Thoracic aorta (tissue), 2 donors: ENCODE results near the gene MAP3K9. TPM values are rescaled to one million over a fixed set of nuclear protein-coding genes. Genes with fewer than 3 reads are reported as not detected.

ENCODE experiments used
- ATAC-seq: fragments of 150-250 bp; one replicate; pipeline ENCODE4 v1.8.0; 2017; ENCODE audit warnings: low read depth; ENCODE audit not compliant: insufficient number of reproducible peaks, low FRiP score
- DNase-seq: peaks from one replicate; pipeline ENCODE4 v3.0.0-alpha.2; 2020; ENCODE audit warnings: low spot score
- H3K27ac ChIP-seq, 2 donors: fragments of 200-600 bp; sonication (generic); 1 replicate in 1 of 2; 2 replicates in 1 of 2; pipeline ENCODE4 v1.5.1; 2016; ENCODE audit warnings: mild to moderate bottlenecking in 2 of 2, moderate library complexity in 2 of 2
- H3K27me3 ChIP-seq: fragments of 200-600 bp; sonication (generic); replicated peaks from 2 replicates; pipeline ENCODE4 v1.6.0; 2016; ENCODE audit warnings: mild to moderate bottlenecking; ENCODE audit not compliant: insufficient read depth
- H3K36me3 ChIP-seq: fragments of 200-600 bp; sonication (generic); one replicate; pipeline ENCODE4 v1.5.1; 2016
- H3K4me1 ChIP-seq, 2 donors: fragments of 200-600 bp; sonication (generic); 1 replicate in 1 of 2; 2 replicates in 1 of 2; pipeline versions ENCODE4 v1.5.1 to v1.6.0; 2016; ENCODE audit warnings: low read depth in 2 of 2, mild to moderate bottlenecking in 1 of 2; ENCODE audit not compliant: control insufficient read depth in 1 of 2
- H3K4me3 ChIP-seq: fragments of 200-600 bp; sonication (generic); 2 replicates; pipeline ENCODE4 v1.5.1; 2016; ENCODE audit warnings: mild to moderate bottlenecking
- H3K9me3 ChIP-seq: fragments of 200-600 bp; sonication (generic); 2 replicates; pipeline ENCODE4 v1.5.1; 2016
- CTCF ChIP-seq: fragments of 200-600 bp; sonication (generic); IDR thresholded peaks from one replicate; pipeline ENCODE4 v1.5.1; 2019; ENCODE audit warnings: antibody characterized with exemption
- total RNA-seq, 2 donors: library from RNA; depleted of rRNA; stranded (reverse); fragments of >200 nt; gene quantifications; one replicate each; pipeline versions ENCODE4 v1.1.0 to v1.2.3, GENCODE V29; 2016

Gene MAP3K9
- total RNA-seq, 2 donors from 2014 or later, result 0.63 to 1.1 TPM

DNA sequence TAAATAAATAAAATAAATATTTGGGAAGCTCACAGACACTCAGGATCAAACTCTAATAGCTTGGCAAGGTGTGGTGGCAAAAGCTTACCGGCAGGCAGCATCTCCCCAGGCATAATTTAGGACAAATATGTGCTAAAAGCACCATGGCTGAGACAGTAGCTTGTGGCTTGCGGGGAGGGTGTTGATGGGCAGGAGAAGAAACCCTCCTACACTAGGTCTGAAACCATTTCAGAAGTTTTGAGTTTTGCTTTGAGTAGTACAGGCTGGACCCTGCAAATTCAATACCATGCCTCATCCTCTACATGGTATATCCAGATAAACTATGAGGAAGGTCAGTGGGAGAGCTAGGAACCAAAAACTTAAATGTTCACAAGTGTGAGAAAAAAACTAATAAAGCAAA, 33.1 kb downstream of the MAP3K9 start:
- no peak overlapping the region for H3K4me3 ChIP-seq
- TF ChIP-seq CTCF, result no peak
- H3K36me3 ChIP-seq, result no peaks in the 10 kb centered on the region
- no peak overlapping the region for H3K27ac ChIP-seq
- no peaks in the 10 kb centered on the region for H3K27me3 ChIP-seq
- no peak for ATAC-seq
- no peak for DNase-seq
- H3K4me1 ChIP-seq, result no peaks in the 10 kb centered on the region
- no peaks in the 10 kb centered on the region for H3K9me3 ChIP-seq

DNA sequence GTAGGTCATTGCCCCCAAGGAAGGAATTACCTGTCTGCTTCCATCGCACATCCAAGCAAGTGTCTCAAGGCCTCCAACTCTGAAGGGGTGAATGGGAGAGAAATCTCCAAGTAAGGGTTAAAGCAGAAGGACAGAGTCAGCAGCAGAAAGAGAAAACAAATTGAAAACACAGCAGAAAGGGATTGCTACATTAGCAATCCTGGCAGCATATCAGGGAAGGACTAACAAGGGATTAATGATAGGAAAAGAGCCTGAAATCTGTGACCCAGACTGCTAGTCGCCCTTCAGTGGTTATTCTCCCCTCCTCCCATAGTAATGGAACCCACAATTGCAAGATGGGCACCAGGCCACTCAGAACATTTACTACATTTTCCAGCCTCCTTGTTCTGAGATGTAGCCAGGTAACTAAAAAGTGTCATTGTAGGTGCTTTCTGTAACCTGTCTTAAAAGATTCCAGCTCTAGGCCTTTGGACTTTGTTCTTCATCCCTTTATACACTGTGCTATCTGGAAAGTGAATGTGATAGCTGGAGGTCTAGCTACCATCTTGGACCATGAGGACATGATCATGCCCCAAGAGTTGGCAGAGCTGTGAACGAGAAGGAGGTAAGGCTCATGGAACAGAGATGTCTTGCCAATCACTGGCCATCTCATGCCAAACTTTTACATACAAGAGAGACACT, 36.0 kb downstream of the MAP3K9 start:
- H3K27me3 ChIP-seq, result no peaks in the 10 kb centered on the region
- no peaks in the 10 kb centered on the region for H3K4me1 ChIP-seq
- no peak for TF ChIP-seq CTCF
- no peaks in the 10 kb centered on the region for H3K9me3 ChIP-seq
- ATAC-seq (no peak), DNase-seq (no peak)
- H3K4me3 ChIP-seq, result no peak overlapping the region
- no peak overlapping the region for H3K27ac ChIP-seq
- no peaks in the 10 kb centered on the region for H3K36me3 ChIP-seq

GRCh38 chr14:70771781-70772212, 37.5 kb downstream of the MAP3K9 start:
- Histone ChIP-seq H3K27ac (no peak overlapping the region), H3K27me3 (no peaks in the 10 kb centered on the region), H3K9me3 (no peaks in the 10 kb centered on the region), H3K4me3 (no peak overlapping the region), H3K4me1 (no peaks in the 10 kb centered on the region), H3K36me3 (no peaks in the 10 kb centered on the region)
- no peak for TF ChIP-seq CTCF
- ATAC-seq, result no peak
- no peak for DNase-seq

DNA sequence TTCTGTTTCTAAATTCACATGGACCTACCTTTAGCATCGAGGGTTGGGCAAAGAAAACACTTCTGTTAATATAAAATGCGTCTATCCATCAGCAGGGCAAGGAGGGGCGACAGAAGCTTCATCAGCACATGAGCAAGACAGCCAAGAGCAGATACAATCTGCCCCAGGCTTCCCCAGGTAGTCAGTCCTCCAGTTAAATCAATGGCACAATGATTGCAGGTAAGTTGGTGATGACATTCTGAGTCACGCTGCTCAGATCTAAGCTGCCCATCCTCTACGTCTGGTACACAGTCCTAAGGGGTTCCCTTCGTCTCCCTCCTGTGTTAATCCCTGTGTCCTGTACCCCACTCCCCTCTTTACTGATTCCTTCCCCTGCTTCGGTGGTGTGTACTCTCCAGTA, 38.8 kb downstream of the MAP3K9 start:
- Histone ChIP-seq H3K4me3 (no peak overlapping the region), H3K27ac (no peak overlapping the region)
- ATAC-seq, result no peak

DNA sequence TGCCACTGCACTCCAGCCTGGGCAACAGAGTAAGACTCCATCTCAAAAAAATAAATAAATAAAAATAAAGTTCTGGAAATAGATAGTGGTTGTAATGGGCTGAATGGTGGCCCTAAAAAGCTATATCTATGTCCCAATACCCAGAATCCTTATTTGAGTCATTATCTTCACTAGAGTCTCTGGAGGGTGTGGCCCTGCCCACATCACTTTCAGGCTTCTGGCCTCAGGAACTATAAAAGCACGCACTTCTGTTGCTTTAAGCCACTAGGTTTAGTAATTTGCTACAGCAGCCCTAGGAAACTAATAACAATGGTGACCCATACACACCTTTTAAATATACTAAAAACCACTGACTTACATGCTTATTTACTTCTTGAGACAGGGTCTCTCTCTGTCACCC, 49.9 kb downstream of the MAP3K9 start:
- no peaks in the 10 kb centered on the region for H3K9me3 ChIP-seq
- H3K4me1 ChIP-seq, result no peaks in the 10 kb centered on the region
- no peak for ATAC-seq
- H3K4me3 ChIP-seq, result no peak overlapping the region
- no peaks in the 10 kb centered on the region for H3K36me3 ChIP-seq
- TF ChIP-seq CTCF, result no peak
- H3K27ac ChIP-seq, result no peak overlapping the region
- DNase-seq, result no peak
- no peaks in the 10 kb centered on the region for H3K27me3 ChIP-seq

More for the DNA sequence above, 38.8 kb downstream of the MAP3K9 start:
- no peak for DNase-seq
- no peak for TF ChIP-seq CTCF
- no peaks in the 10 kb centered on the region for H3K36me3 ChIP-seq
- no peaks in the 10 kb centered on the region for H3K4me1 ChIP-seq
- no peaks in the 10 kb centered on the region for H3K27me3 ChIP-seq
- H3K9me3 ChIP-seq, result no peaks in the 10 kb centered on the region
